Stimulated activated CD4-positive, alpha-beta T cell treated with anti-CD3 and anti-CD28 coated beads, Interleukin-1b, Interleukin-23, amount 100 ng/mL, for 48 hours (primary cell): ENCODE data around the gene MECP2.

Experiments used
- DNase-seq: peaks from one replicate; pipeline ENCODE4 v3.0.0-alpha.2; 2020

The MECP2 gene

DNA sequence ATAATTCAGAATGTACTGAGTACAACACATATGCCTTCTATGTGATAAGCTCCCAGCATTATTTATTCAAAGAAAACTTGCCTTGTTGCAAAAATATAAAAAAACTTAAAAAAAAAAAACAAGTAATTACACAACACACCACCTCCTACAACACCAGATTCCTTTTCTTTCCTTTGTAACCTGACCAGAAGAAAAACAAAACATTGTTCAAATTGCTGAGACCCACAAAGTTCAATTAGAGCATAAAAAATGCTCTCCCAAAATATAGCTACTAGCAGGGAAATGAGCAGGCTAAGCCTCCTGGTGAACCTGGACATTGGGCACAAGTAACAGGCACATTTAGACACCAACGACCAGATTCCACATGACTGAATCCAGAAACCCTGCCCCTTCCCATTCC is 38.3 kb downstream of the MECP2 start:
- no peak for DNase-seq

DNA sequence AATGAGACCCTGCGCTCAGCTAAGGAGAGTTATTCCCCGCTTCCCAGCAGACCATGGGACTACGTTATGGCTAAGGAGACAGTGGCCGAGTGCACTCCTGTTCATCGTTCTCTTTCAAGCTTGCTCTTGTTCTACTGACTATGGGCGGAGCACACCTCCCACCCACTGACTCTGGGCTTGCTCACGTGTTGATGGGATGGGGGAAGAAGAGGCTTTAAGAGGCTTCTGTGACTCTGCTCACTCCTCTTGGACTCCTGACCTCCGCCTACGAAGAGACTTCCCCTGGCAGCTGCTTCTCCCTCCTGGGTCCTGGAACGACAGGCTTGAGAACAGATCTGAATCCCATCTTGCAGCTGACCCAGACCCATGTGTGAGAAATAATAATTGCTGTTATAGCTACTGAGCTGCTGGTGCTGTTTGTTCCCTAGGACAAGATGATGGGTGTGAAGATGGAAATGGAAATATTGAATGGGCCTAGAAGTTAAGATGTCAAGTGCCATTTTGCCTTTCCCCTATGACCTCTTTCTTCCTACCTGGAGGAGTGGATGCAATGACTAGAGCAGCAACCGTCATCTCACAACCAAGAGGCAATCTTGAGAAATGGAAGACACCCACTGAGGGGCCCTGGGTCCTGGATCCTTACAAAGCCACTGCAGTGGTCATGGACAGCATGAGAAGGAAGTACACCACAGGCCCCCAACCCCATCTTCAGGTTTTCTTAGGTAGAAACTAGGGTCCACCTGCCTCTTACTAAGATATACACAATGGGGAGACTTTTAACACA is 39.1 kb downstream of the MECP2 start:
- peak; percentile 29 for DNase-seq

DNA sequence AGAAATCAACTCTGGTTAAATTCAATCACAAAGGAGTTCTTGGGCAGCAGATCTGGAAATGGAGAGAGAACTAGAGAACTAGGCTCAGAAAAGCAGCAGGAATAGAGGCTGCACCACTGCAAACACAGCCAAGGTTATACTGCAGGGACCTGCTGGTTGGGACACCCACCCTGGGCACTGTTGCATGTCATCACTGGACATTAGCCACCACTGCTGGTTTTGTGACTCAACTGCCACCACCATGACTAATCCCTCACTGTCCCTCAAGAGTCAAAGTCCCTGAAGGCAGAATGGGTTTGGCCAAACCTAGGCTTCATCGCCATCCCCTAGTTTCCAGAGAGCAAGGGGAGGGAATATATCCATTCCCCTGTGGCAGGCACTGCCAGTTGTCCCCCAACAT is 39.7 kb downstream of the MECP2 start:
- no peak for DNase-seq

DNA sequence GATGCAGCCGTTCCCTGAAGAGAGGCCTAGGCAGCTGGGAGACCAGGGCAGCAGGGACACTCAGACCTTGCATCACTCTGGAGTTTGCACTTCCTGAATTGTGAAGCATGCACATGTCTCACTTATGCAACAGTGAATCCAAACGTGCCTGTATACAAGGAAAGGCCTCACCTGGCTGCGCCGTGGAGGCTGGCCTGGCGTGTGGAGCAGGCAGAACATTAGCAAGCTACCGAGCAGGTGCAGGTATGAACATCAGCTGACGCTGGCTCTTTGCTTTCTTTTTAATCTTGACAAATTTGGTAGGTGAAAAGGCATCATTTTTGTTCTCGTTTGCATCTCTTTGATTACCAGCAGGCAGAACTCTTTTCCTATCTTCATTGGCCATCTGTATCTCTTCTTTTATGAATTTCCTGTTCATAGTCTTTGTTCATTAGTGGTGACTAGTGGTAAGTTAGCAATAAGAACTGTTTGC is 40.7 kb downstream of the MECP2 start:
- no peak for DNase-seq

DNA sequence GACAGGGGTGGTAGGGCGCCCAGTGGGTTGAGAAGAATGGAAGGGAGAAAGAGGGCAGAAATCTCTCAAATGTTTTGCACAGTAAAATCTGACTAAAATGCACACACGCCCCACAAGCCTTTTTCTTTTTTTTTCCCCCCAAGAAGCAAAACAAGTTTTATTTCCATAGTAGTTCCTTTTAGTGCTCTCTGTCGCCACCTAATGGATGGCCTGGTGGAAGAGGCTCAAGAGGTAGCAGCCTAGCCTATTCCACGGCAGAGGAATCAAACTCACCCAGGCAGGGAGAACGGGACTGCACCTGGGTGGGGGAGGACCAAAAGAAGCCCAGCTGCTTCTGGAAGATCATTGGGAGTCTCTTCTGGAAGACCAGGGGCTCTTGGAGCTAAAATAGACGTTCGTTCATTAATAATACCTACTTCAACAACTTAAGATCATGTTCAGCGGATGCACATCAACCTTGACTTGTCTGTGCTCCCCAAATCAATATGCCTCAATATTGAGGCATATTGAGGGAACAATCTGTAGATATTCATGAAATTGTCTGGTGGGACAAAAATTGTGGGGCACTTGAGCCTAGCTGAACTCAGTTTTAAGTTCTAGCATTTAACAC is 46.2 kb downstream of the MECP2 start:
- DNase-seq, result peak; percentile 41

DNA sequence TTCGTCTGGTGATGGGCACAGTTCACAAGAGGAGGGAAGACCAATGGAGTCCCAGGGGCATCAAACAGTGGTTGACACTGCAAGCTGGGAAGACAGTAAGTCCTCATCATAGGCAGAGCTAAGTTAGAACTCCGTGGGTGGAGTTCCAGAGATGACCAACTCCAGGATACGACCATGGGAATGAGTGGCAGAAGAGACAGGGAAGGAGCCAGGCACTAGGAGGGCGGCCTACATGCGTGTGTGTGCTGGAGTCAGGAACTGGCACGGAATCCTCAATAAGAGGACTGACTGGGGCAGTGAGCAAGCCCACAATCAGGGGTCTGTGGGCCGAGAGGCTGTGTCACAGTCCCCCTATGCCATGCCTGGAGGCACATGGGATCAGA is 47.4 kb downstream of the MECP2 start:
- no peak for DNase-seq

DNA sequence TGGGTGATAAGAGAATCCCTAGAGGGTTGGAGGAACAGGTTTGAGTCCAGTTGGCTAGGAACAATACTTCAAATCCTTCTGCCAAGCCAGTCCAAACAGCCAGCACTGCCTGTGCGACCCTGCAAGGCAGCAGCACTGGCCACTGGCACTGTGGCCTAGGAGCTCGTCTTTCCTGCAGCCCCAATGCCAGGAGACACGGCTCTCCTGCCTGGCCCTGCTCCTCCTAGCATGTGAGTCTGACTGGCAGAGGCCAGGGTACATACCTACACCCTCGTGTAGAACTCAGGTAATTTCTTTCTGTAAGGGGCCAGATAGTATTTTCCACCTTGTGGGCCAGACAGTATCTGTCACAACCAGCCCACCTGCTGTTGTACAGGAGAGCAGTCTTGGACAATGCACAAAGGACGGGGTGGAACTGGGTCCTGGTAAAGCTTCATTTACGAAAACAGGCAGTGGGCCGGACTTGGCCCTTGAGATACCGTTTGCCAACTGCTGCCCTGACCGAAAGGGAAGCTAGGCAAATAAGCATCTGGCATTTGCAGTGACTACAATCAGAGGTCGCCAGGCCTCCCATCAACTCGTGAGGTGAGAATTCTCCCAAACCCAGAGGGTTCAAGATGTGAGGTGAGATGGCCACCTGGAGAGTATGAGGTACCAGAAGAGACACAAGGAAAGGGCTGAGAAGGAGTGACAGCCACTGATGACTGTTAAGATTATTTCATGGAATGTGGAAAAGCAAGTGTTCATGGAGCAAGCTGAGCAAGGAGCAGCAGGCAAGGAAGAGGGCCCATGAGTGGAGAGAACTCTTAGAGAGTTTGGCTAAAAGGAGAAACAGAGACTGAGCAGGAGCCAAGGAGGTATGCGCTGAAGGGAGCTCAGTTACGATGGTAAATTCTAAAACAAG is 48.1 kb downstream of the MECP2 start:
- no peak for DNase-seq

DNA sequence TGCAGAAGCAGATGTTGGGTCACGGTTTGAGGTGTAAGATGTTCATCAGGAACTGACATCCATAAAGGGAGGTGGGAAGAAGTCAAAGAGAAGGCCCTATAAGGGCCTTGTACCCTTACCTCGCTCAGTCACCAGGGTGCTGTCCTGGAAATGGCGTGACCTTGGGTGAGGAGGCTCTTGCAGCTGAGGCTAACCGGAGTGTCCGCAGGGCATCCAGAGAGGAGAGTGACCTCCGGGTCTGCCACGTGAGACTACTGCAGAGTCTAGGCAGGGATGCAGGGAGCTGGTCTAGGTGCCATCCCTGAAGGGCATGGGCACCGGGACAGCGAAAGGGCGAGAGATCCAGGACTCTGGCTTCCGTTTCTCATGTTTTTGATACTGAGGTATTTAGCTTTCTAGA is 49.1 kb downstream of the MECP2 start:
- DNase-seq, result no peak

DNA sequence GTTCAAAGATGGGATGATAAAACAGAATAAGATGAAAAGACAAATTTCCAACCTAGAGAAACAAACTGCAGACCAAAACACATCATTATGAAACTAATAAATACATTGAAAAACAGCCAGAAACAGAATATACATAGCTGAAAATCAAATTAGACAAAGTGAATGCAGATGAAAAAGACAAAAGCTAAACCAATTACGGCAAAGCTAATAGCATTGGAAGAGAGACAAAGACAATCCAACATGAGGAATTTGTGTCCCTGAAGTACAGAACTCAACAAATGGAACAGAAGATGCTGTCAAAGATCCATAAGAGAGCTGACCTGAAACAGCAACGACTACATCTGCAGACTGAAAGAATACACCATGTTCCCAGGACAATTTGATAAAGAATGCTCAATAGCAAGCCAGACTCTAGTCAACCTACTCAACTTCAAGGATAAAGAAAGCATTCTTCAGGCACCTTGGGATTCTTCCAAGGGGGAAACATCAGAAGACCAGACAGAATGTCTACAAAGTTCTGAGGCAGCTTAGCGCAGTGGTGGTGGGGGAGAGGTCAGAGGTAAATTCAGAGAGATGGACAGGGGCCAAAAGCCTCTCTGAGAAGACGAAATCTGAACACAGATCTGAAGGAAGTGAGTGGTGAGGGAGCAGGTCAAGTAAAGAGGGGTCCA is 50.4 kb downstream of the MECP2 start:
- DNase-seq, result no peak

DNA sequence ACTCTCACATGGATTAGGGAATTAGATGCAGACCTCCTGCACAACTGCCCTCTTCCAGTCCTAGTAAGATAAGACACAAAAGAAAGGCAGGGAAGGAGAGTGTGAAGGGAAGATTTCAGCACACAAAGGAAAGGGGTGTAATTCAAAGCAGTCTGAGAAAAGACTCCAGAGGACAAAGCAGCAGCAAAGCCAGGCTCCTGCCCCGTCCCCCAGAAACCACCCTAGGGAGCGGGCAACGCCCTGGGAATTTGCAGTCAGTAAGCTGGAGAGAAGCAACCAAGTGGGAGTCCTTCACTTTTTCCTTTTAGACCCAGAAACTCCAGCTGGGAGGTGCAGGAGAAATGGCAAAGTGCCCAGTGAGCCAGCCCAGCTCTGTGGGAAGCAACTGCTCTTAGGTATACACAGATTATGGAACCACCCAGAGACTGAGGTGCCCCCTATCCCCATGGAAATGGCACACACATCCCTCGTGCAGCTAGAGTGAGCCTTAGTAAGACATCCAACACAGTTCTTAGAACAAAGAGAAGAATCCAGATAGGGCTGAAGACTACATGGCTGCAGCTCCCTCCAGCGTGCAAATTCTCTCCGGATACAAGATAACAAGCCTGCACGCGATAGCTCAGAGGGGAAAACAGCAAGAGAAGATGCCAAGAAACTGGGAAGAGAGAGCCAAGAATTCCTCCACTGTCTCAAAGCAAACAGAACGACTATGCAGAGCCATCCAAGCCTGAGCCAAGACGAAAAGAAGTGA is 51.3 kb downstream of the MECP2 start:
- DNase-seq, result no peak

DNA sequence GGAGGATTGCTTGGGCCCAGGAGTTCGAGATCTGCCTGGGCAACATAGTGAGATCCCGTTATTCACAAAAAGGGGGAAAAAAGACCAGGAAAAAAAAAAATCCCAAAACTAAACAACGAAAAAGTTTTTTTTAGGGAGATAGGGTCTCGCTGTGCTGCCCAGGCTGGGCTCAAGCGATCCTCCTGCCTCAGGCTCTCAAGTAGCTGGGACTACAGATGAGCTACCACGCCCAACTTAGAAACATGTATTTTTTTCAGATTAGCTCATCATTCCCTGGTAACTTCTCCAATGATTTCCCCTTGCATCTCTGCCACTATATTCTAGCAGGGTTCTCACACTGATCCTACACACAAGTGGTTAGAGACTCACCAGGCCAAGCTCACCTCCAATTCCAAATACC is 53.4 kb downstream of the MECP2 start:
- no peak for DNase-seq

DNA sequence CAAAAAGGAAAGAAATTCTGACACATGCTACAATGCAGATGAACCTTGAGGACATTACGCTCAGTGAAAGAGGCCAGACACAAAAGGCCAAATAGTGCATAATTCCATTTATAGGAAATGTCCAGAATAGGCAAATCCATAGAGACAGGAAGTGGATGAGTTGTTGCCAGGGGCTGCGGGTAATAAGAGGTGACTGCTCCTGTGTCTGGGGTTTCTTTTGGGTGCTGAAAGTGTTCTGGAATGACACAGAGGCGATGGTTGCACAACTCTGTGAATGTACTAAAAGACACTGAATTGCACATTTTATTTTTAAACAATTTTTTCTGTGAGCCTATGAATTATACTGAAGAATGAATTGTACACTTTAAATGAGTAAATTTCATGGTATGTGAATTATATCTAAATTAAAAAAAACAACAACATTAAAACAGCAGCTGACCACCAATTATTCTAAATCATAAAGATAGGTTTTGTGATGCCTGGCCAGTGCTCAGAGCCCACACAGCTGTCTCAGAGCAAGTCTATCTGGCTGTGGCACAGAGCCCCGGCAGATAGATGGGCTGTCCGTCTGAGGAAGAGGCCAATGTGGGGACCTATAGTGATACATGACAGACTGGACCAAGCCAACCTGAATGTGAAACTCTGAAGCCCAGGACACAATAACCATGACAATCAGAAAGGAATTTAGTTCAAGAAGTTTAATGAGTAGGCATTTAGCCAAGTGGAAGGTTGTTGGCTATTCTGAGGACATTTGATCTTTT is 54.3 kb downstream of the MECP2 start:
- DNase-seq, result no peak

DNA sequence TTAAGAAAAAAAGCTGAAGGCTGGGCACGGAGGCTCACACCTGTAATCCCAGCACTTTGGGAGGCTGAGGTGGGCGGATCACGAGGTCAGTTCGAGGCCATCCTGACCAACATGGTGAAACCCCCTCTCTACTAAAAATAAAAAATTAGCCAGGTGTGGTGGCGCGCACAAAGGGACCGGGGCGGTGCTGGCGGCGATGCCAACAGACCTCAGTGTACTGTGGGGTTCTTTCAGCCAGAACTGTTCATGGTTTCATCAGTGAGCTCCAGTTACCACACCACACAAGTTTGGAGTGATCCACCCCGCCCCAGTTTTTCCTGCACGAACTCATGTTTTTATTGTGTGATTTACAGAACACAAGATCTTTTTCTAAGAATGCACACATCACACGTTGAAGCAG is 56.7 kb downstream of the MECP2 start:
- no peak for DNase-seq

DNA sequence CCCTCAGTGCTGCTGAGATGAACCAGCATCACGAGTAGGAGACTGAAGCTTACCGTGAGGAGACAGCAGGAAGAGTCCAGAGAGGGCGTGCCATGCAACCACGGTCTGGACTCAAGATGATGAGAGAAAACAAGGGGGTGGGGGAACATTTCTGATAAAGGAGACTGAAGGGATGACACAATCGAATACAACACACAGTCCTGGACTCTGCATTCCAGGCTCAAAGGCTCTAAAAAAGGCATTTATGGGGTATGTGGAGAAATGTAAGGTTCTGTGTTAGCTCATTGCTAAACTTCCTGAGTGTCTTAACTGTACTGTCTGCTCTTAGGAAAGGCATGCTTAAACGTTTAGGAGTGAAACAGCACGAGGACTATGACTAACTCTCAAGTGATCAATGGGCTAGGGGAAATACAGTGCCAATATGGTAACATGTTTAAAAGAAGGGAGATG is 57.2 kb downstream of the MECP2 start:
- DNase-seq, result no peak

DNA sequence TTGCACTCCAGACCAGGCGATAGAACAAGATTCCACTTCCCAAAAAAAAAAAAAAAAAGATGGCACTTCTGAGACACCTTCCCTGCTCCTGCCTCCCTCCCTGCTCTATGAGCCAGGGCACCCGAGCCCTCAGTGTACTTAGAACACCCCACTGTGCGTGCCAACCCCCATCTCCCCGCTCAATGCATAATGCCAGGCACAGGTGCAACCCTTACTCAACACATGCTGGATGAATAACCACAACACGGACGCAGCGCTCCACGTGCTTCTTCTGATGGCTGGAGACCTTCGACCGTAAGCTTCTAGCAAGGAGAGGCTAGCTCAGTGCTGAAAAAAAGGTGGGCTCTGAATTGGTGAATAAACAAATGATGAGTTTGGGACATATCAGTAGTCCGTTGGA is 57.9 kb downstream of the MECP2 start:
- no peak for DNase-seq

DNA sequence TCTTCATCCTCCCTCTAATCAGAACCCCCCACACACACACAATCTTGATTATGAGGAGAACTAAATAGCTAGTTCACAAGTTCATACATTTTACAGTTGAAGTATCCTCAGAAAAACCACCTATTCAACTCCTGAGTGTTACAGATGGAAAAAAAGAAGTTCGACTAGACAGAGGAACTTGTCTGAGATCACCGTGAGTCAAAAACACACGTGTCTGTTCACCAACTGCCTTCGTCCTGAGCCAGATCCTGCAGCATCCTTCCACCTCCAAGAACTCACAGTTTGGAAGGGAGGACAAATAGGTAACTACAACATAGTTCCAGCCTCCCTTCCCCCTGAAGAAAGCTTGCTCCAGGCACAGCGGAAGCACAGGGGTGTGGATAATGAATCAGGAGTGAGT is 58.9 kb downstream of the MECP2 start:
- DNase-seq, result no peak

DNA sequence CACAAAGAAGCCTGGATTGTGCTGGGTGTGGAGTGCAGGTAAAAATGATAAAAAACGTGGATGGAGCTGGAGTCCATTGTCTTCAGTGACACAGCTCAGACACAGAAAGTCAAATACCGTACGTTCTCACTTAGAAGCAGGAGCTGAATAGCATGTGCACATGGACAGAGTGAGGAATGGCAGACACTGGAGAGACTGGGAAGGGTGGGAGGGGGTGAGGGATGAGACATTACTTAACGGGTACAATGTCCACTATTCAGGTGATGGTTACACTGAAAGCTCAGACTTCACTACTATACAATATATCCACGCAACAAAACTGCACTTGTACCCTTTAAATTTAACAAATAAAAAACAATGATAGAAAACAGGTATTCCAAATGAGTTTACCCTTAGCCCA is 59.8 kb downstream of the MECP2 start:
- no peak for DNase-seq

DNA sequence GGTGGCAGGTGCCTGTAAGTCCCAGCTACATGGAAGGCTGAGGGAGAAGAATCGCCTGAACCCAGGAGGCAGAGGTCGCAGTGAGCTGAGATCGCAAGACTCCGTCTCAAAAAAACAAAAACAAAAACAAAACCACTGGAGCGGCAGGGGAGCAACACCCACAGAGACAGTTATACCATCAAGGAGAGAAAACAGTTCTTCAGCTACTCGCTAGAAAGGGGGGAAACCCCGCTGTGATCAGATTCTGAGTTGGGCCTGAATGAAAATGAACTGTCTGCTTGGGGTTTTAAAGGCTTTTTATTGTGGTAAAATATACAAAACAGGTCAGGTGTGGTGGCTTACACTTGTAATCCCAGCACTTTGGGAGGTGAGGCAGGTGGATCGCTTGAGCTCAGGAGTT is 61.0 kb downstream of the MECP2 start:
- peak; percentile 25 for DNase-seq

DNA sequence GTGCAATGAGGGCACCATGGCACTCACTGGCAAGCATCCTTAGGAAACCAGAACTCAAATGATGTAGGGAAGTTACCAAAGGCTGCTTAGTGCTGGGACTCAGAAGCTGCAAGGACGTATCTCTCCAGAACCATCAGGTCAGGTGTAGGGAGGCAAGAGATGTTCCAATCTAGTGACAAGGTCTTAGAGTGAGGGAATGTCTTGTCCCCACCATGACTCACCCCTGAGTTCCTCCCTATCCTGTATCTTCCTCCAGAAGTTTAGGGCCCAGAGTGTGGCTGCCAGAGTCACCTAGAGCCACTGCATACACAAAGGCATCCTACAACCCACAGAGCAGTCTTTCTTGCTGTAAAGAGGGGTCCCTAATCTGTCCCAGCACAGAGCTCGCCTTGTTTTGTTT is 63.7 kb downstream of the MECP2 start:
- no peak for DNase-seq

DNA sequence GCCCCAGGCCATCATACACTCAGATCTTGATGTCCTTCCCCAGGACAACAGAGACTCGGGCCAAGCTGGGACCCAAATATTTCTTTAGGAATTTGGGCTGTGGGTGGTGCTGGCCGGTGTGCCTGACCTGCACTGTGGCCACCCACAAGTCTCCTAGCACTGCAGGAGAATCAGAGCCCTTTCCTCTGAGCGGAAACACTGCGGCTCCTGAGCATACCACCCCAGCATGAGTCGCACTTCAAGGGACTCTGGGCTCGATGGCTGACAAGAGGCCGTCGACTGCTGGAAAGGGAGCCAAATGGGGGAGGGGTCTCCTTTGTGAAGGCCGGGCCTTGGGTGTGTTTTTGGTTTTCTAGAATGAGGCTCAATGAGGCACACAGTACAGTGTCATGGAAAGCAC is 64.9 kb downstream of the MECP2 start:
- no peak for DNase-seq

DNA sequence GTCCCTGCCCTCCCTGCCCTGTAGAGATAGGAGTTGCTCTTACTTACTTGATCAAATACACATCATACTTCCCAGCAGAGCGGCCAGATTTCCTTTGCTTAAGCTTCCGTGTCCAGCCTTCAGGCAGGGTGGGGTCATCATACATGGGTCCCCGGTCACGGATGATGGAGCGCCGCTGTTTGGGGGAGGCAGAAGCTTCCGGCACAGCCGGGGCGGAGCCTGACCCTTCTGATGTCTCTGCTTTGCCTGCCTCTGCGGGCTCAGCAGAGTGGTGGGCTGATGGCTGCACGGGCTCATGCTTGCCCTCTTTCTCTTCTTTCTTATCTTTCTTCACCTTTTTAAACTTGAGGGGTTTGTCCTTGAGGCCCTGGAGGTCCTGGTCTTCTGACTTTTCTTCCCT is 65.4 kb downstream of the MECP2 start:
- DNase-seq, result no peak
